Left ventricle myocardium inferior (tissue), 1 donor: ENCODE measurements around the gene DLL4. TPM values are rescaled to one million over a fixed set of nuclear protein-coding genes. Genes with fewer than 3 reads are reported as not detected.
"Not testable (repeated sequence)": the region's sequence is repeated elsewhere in the genome, so short reads cannot be mapped to it uniquely, and the experiment has no call there.

Experiments
- DNase-seq: peaks from one replicate; pipeline ENCODE4 v3.0.0-alpha.2; 2020
- H3K27ac ChIP-seq: fragments of 200-600 bp; replicated peaks from 2 replicates; pipeline ENCODE4 v1.8.0; 2021
- H3K27me3 ChIP-seq: fragments of 200-600 bp; 2 replicates; pipeline ENCODE4 v1.8.0; 2021; ENCODE audit warnings: low read depth
- H3K36me3 ChIP-seq: fragments of 200-600 bp; 2 replicates; pipeline ENCODE4 v1.8.0; 2021
- H3K4me1 ChIP-seq: fragments of 200-600 bp; 2 replicates; pipeline ENCODE4 v1.8.0; 2021
- H3K4me3 ChIP-seq: fragments of 200-600 bp; 2 replicates; pipeline ENCODE4 v1.8.0; 2021; ENCODE audit warnings: mild to moderate bottlenecking, moderate library complexity
- H3K9me3 ChIP-seq: fragments of 200-600 bp; replicated peaks from 2 replicates; pipeline ENCODE4 v1.8.0; 2021
- CTCF ChIP-seq: fragments of 200-600 bp; IDR thresholded peaks from 2 replicates; pipeline ENCODE4 v1.8.0; 2021; ENCODE audit warnings: antibody characterized with exemption, mild to moderate bottlenecking, borderline replicate concordance
- intact Hi-C: fragments of 100-400 bp; cut with micrococcal nuclease; formaldehyde crosslinking; loops from one replicate; pipeline ENCODE4 v1.11.0; 2022
- total RNA-seq: library from RNA; stranded (reverse); fragmentation: NEBNext Ultra II Directional; extraction: Animal tissue kit (Norgen Biotek cat#: 25700); gene quantifications from one replicate; pipeline ENCODE4 v1.2.1, GENCODE V29; 2021
- donor health status: DM: no; HTN: yes; CAD: no; lungs with severe emphysema.

Gene DLL4
- total RNA-seq, 1 donor from 2014 or later: 11.1 TPM

GRCh38 chr15:40958146-40958545 is 29.0 kb downstream of the DLL4 start:
- peaks cover 45% of the 10 kb centered on the region for H3K4me1 ChIP-seq

GRCh38 chr15:40958723-40959122 is 29.6 kb downstream of the DLL4 start:
- no peak for DNase-seq

More at GRCh38 chr15:40958146-40958545, 29.0 kb downstream of the DLL4 start:
- Histone ChIP-seq H3K36me3 (no peaks in the 10 kb centered on the region), H3K9me3 (no peaks in the 10 kb centered on the region), H3K27me3 (no peaks in the 10 kb centered on the region), H3K4me3 (no peak overlapping the region), H3K27ac (peak overlapping the region; percentile 82)
- DNase-seq: no peak
- TF ChIP-seq CTCF: no peak
- intact Hi-C loops: no loop called here

GRCh38 chr15:40959331-40960141 is 30.4 kb downstream of the DLL4 start:
- no peak for DNase-seq
- intact Hi-C loops: no loop called here
- peaks cover 35% of the 10 kb centered on the region for H3K4me1 ChIP-seq
- no peaks in the 10 kb centered on the region for H3K36me3 ChIP-seq
- no peaks in the 10 kb centered on the region for H3K9me3 ChIP-seq
- no peak overlapping the region for H3K4me3 ChIP-seq
- H3K27ac ChIP-seq: no peak overlapping the region
- H3K27me3 ChIP-seq: no peaks in the 10 kb centered on the region
- no peak for TF ChIP-seq CTCF

More at GRCh38 chr15:40958723-40959122, 29.6 kb downstream of the DLL4 start:
- Histone ChIP-seq H3K4me1 (peaks cover 40% of the 10 kb centered on the region), H3K27me3 (no peaks in the 10 kb centered on the region), H3K27ac (no peak overlapping the region), H3K4me3 (no peak overlapping the region), H3K9me3 (no peaks in the 10 kb centered on the region), H3K36me3 (no peaks in the 10 kb centered on the region)
- intact Hi-C loops: no loop called here
- TF ChIP-seq CTCF: no peak

- H3K27me3 ChIP-seq: no peaks in the 10 kb centered on the region
- intact Hi-C loops: no loop called here
- H3K4me1 ChIP-seq: peaks cover 33% of the 10 kb centered on the region
- no peak overlapping the region for H3K4me3 ChIP-seq
- no peak for TF ChIP-seq CTCF
- no peaks in the 10 kb centered on the region for H3K9me3 ChIP-seq
- DNase-seq: no peak
- no peaks in the 10 kb centered on the region for H3K36me3 ChIP-seq
- no peak overlapping the region for H3K27ac ChIP-seq
Observed at GRCh38 chr15:40960151-40960885, 31.2 kb downstream of the DLL4 start.

- intact Hi-C loops: no loop called here
- H3K27me3 ChIP-seq: no peaks in the 10 kb centered on the region
- H3K4me3 ChIP-seq: no peak overlapping the region
- no peaks in the 10 kb centered on the region for H3K36me3 ChIP-seq
- peaks cover 30% of the 10 kb centered on the region for H3K4me1 ChIP-seq
- no peak for TF ChIP-seq CTCF
- H3K9me3 ChIP-seq: no peaks in the 10 kb centered on the region
- no peak overlapping the region for H3K27ac ChIP-seq
- DNase-seq: no peak
Observed at GRCh38 chr15:40960925-40961324, 31.8 kb downstream of the DLL4 start.

GRCh38 chr15:40961740-40962139 is 32.6 kb downstream of the DLL4 start:
- intact Hi-C loops, H3K36me3 ChIP-seq: not testable (repeated sequence)

GRCh38 chr15:40962317-40962716 is 33.2 kb downstream of the DLL4 start:
- intact Hi-C loops, H3K27ac ChIP-seq, DNase-seq, H3K36me3 ChIP-seq, H3K9me3 ChIP-seq, H3K27me3 ChIP-seq, H3K4me3 ChIP-seq: not testable (repeated sequence)
- peaks cover 30% of the 10 kb centered on the region for H3K4me1 ChIP-seq

More at GRCh38 chr15:40961740-40962139, 32.6 kb downstream of the DLL4 start:
- not testable (repeated sequence) for H3K4me3 ChIP-seq, DNase-seq, H3K27ac ChIP-seq, H3K9me3 ChIP-seq, H3K27me3 ChIP-seq
- H3K4me1 ChIP-seq: peaks cover 30% of the 10 kb centered on the region
